Hepatocyte (in vitro differentiated cells): ENCODE data around the gene ITGB1BP1.

Source experiments
- CTCF ChIP-seq: fragments of 200-600 bp; sonication (generic); IDR thresholded peaks from 2 replicates; pipeline ENCODE4 v1.5.1; 2016; ENCODE audit warnings: antibody characterized with exemption, mild to moderate bottlenecking; ENCODE audit not compliant: poor library complexity
- EZH2 ChIP-seq: fragments of 200-600 bp; sonication (generic); IDR thresholded peaks from 2 replicates; pipeline ENCODE4 v1.6.1; 2016; ENCODE audit warnings: antibody characterized with exemption, mild to moderate bottlenecking, borderline replicate concordance
- EZH2phosphoT487 ChIP-seq: fragments of 200-600 bp; sonication (generic); IDR thresholded peaks from one replicate; pipeline ENCODE4 v1.6.1; 2018; ENCODE audit warnings: antibody characterized with exemption, mild to moderate bottlenecking, low read depth, moderate library complexity; ENCODE audit not compliant: unreplicated experiment, severe bottlenecking

GRCh38 chr2:9466147-9466683 lies 42.9 kb upstream of the ITGB1BP1 start:
- no peak for TF ChIP-seq CTCF
- no peak for TF ChIP-seq EZH2
- no peak for TF ChIP-seq EZH2phosphoT487
